ENCODE measurements around the gene MED1.

DNA sequence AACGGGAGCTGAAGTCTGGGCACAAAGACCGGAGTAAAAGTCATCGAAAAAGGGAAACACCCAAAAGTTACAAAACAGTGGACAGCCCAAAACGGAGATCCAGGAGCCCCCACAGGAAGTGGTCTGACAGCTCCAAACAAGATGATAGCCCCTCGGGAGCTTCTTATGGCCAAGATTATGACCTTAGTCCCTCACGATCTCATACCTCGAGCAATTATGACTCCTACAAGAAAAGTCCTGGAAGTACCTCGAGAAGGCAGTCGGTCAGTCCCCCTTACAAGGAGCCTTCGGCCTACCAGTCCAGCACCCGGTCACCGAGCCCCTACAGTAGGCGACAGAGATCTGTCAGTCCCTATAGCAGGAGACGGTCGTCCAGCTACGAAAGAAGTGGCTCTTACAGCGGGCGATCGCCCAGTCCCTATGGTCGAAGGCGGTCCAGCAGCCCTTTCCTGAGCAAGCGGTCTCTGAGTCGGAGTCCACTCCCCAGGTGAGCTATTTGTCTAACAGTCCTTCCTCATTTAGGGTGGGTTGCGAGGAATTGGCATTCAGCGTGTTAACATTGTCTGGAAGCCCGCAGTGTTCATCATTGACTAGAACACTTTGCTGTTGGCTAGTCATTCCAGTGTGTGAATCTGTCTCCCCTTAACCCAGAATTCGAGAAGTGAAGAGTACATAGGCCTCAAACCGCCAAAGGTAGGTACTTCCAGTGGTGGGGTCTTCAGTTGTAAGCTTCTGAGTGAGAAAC is 11.7 kb upstream of the MED1 start:
- no peak for TF ChIP-seq CTCF (optimal IDR thresholded peaks at IDR 0.05 in 1 of 3, IDR thresholded peaks at IDR 0.05 in 1 of 3, conservative IDR thresholded peaks at IDR 0.05 in 1 of 3; ENCODE audit: extremely low read depth in 1 of 3, insufficient read depth in 2 of 3, low read length in 3 of 3)
- no peak for TF ChIP-seq EZH2 (IDR thresholded peaks at IDR 0.05; ENCODE audit: low read length)
